K562 (cell line): Measurements from ENCODE around the gene FAM204A. TPM values are rescaled to one million over a fixed set of nuclear protein-coding genes. Genes with fewer than 3 reads are reported as not detected.

ENCODE experiments used
- CBFA2T3 ChIP-seq: fragments of 450-650 bp; IDR thresholded peaks from 2 replicates; pipeline ENCODE4 v1.6.1; 2017
- CREB1 ChIP-seq, 2 experiments: sonication (generic) in 1 of 2; formaldehyde crosslinking in 1 of 2; IDR thresholded peaks; 2 replicates each; pipeline versions ENCODE4 v1.6.1 to v1.8.0; 2012 to 2022; ENCODE audit warnings: inconsistent platforms in 1 of 2, mild to moderate bottlenecking in 1 of 2, missing genetic modification reagents in 1 of 2, moderate library complexity in 1 of 2
- CTCF ChIP-seq, 3 experiments: IDR thresholded peaks in 2 of 3; conservative IDR thresholded peaks in 1 of 3; 2 replicates each; pipeline ENCODE4 v1.5.1; 2011 to 2012; ENCODE audit warnings: low read length in 3 of 3, mild to moderate bottlenecking in 3 of 3, control low read depth in 2 of 3, improper control_type of control experiment in 1 of 3, inconsistent platforms in 1 of 3, low read depth in 1 of 3, mixed read lengths in 1 of 3, moderate library complexity in 1 of 3; ENCODE audit not compliant: insufficient read depth in 2 of 3
- HDGF ChIP-seq: fragments of 450-650 bp; IDR thresholded peaks from 2 replicates; pipeline ENCODE4 v1.6.1; 2016
- HES1 ChIP-seq: fragments of 450-650 bp; IDR thresholded peaks from 2 replicates; pipeline ENCODE4 v1.6.1; 2016; ENCODE audit warnings: low read depth, mild to moderate bottlenecking, moderate library complexity
- MECOM ChIP-seq: fragments of 250-450 bp; sonication (Bioruptor Pico); IDR thresholded peaks from 2 replicates; pipeline ENCODE4 v1.8.0; 2022; ENCODE audit warnings: inconsistent platforms
- PHB ChIP-seq: fragments of 250-450 bp; sonication (Bioruptor Pico); IDR thresholded peaks from 2 replicates; pipeline ENCODE4 v1.5.0; 2021
- POU5F1 ChIP-seq: fragments of 150-350 bp; IDR thresholded peaks from 2 replicates; pipeline ENCODE4 v1.6.1; 2014; ENCODE audit warnings: borderline replicate concordance, low read length, low read depth, mild to moderate bottlenecking; ENCODE audit not compliant: partially characterized antibody
- PREB ChIP-seq: sonication (generic); formaldehyde crosslinking; IDR thresholded peaks from 2 replicates; pipeline ENCODE4 v1.8.1; 2023; ENCODE audit warnings: mild to moderate bottlenecking, missing genetic modification reagents
- RREB1 ChIP-seq: fragments of 250-450 bp; sonication (Bioruptor Pico); IDR thresholded peaks from 2 replicates; pipeline ENCODE4 v1.4.0; 2020
- ZNF232 ChIP-seq: sonication (generic); formaldehyde crosslinking; IDR thresholded peaks from 2 replicates; pipeline ENCODE4 v1.8.0; 2022; ENCODE audit warnings: mild to moderate bottlenecking, missing genetic modification reagents
- ZNF24 ChIP-seq: fragments of 450-650 bp; IDR thresholded peaks from 2 replicates; pipeline ENCODE4 v1.6.1; 2016
- ZNF263 ChIP-seq: sonication (generic); formaldehyde crosslinking; IDR thresholded peaks from 2 replicates; pipeline ENCODE4 v1.8.0; 2022; ENCODE audit warnings: mild to moderate bottlenecking, missing genetic modification reagents, borderline replicate concordance
- ZNF668 ChIP-seq: fragments of 250-450 bp; sonication (Bioruptor Pico); IDR thresholded peaks from 2 replicates; pipeline ENCODE4 v1.8.0; 2022; ENCODE audit warnings: mild to moderate bottlenecking, inconsistent platforms
- polyA plus RNA-seq, 8 experiments: library from polyadenylated mRNA; depleted of rRNA in 4 of 8; stranded (reverse) in 5 of 8; unstranded in 3 of 8; fragments of >200 nt; fragmentation: Nextera tagmentation in 2 of 8; fragmentation: Illumina TruSeq in 1 of 8; extraction: Ambion mirVana in 2 of 8; extraction: Trizol in 1 of 8; gene quantifications; 2 replicates each; pipeline versions ENCODE4 v1.2.1 to v1.2.3, GENCODE V29; 2011 to 2014; ENCODE audit warnings: inconsistent platforms in 1 of 8, missing spikeins in 1 of 8
- total RNA-seq, 7 experiments: library from RNA; depleted of rRNA in 6 of 7; stranded (reverse); fragments of >200 nt in 6 of 7; fragmentation: Illumina TruSeq in 2 of 7; extraction: Trizol in 2 of 7; gene quantifications; 2 replicates each; pipeline versions ENCODE4 v1.2.1 to v1.2.3, GENCODE V29; 2011 to 2021; ENCODE audit warnings: low replicate concordance in 1 of 7

FAM204A gene
- total and polyA plus RNA-seq, 9 of the 15 experiments (the other 6 are each of a cell fraction or from before 2014, with no cell fraction given), result 29.0 to 64.5 (median 44.9) TPM

GRCh38 chr10:118341791-118342637 lies at the start of gene FAM204A (continued):
- no peak for TF ChIP-seq CTCF (IDR thresholded peaks at IDR 0.05 in 2 of 3, conservative IDR thresholded peaks at IDR 0.05 in 1 of 3; ENCODE audit: insufficient read depth in 2 of 3, low read depth in 1 of 3, low read length in 3 of 3)
- TF ChIP-seq CBFA2T3, result no peak
- TF ChIP-seq PREB, result no peak
- no peak for TF ChIP-seq ZNF668
- TF ChIP-seq CREB1 (IDR thresholded peaks at IDR 0.05), result no peak
- TF ChIP-seq CREB1 (CRISPR knock-in tag; IDR thresholded peaks at IDR 0.05), result no peak
- no peak for TF ChIP-seq HDGF
- no peak for TF ChIP-seq ZNF232 (CRISPR knock-in tag)
- TF ChIP-seq PHB (CRISPR knock-in tag), result no peak
- no peak for TF ChIP-seq POU5F1
- no peak for TF ChIP-seq HES1
- TF ChIP-seq MECOM (CRISPR knock-in tag), result no peak
- no peak for TF ChIP-seq ZNF263 (CRISPR knock-in tag)
- no peak for TF ChIP-seq RREB1
- TF ChIP-seq ZNF24, result no peak
